HepG2 (cell line): ENCODE results near the gene PPP1R13B. TPM values are rescaled to one million over a fixed set of nuclear protein-coding genes. Genes with fewer than 3 reads are reported as not detected.

Source experiments
- ETV5 ChIP-seq: IDR thresholded peaks from 2 replicates; pipeline ENCODE4 v1.6.1; 2018; ENCODE audit warnings: missing biosample characterization, missing genetic modification reagents, inconsistent platforms, borderline replicate concordance
- MAZ ChIP-seq, 2 experiments: sonication (generic) in 1 of 2; formaldehyde crosslinking in 1 of 2; IDR thresholded peaks; 2 replicates each; pipeline versions ENCODE4 v1.5.0 to v1.6.1; 2012 to 2020; ENCODE audit warnings: low read depth in 2 of 2, mild to moderate bottlenecking in 2 of 2, borderline replicate concordance in 1 of 2, improper control_type of control experiment in 1 of 2, low read length in 1 of 2, missing genetic modification reagents in 1 of 2, moderate library complexity in 1 of 2
- NFKB2 ChIP-seq: sonication (generic); formaldehyde crosslinking; IDR thresholded peaks from 2 replicates; pipeline ENCODE4 v1.4.0; 2020; ENCODE audit warnings: missing genetic modification reagents, borderline replicate concordance
- PAX8 ChIP-seq: sonication (generic); formaldehyde crosslinking; IDR thresholded peaks from 2 replicates; pipeline ENCODE4 v1.8.0; 2022; ENCODE audit warnings: mild to moderate bottlenecking, missing genetic modification reagents, borderline replicate concordance
- SPEN ChIP-seq: sonication (generic); formaldehyde crosslinking; IDR thresholded peaks from 2 replicates; pipeline ENCODE4 v1.5.1; 2020; ENCODE audit warnings: low read depth, mild to moderate bottlenecking, missing genetic modification reagents
- ZNF136 ChIP-seq: sonication (generic); formaldehyde crosslinking; IDR thresholded peaks from 2 replicates; pipeline ENCODE4 v1.8.1; 2022; ENCODE audit warnings: low read depth, mild to moderate bottlenecking, moderate library complexity, missing genetic modification reagents
- ZNF616 ChIP-seq: sonication (generic); formaldehyde crosslinking; IDR thresholded peaks from 2 replicates; pipeline ENCODE4 v1.5.0; 2020; ENCODE audit warnings: low read depth, mild to moderate bottlenecking, missing genetic modification reagents
- ZNF784 ChIP-seq: sonication (generic); formaldehyde crosslinking; IDR thresholded peaks from 2 replicates; pipeline ENCODE4 v1.5.1; 2020; ENCODE audit warnings: missing genetic modification reagents, mild to moderate bottlenecking, borderline replicate concordance
- polyA plus RNA-seq, 8 experiments: library from polyadenylated mRNA; depleted of rRNA in 3 of 8; stranded (reverse) in 7 of 8; unstranded in 1 of 8; fragments of >200 nt; fragmentation: Illumina TruSeq in 4 of 8; extraction: Trizol in 4 of 8; gene quantifications; 2 replicates each; pipeline versions ENCODE4 v1.2.1 to v1.2.3, GENCODE V29; 2011 to 2016; ENCODE audit warnings: low read depth in 4 of 8, missing spikeins in 1 of 8, mixed read lengths in 1 of 8; ENCODE audit not compliant: insufficient read depth in 1 of 8
- total RNA-seq, 5 experiments: library from RNA; depleted of rRNA; stranded (reverse); fragments of >200 nt; fragmentation: Illumina TruSeq; extraction: Trizol; gene quantifications; 2 replicates each; pipeline ENCODE4 v1.2.3, GENCODE V29; 2016; ENCODE audit warnings: low read depth in 1 of 5
- TF ChIP-seq, protein P1 (sequence below): sonication (generic); formaldehyde crosslinking; IDR thresholded peaks from 2 replicates; pipeline ENCODE4 v1.8.1; 2022; ENCODE audit warnings: mild to moderate bottlenecking, missing genetic modification reagents

PPP1R13B gene
- total and polyA plus RNA-seq, 2 of the 13 experiments (the other 11 are each of a cell fraction or from before 2014, with no cell fraction given), result 4.6 to 9.4 TPM

- no peak for TF ChIP-seq MAZ (IDR thresholded peaks at IDR 0.05; ENCODE audit: borderline replicate concordance, low read depth, low read length)
- TF ChIP-seq MAZ (CRISPR knock-in tag; IDR thresholded peaks at IDR 0.05; ENCODE audit: low read depth), result no peak
- 0 out of 2 replicates have a peak, but pooled peaks have one; percentile 2 for TF ChIP-seq NFKB2 (CRISPR knock-in tag)
- TF ChIP-seq ZNF136 (CRISPR knock-in tag), result no peak
- TF ChIP-seq SPEN (CRISPR knock-in tag), result no peak
- TF ChIP-seq, protein P1, sequence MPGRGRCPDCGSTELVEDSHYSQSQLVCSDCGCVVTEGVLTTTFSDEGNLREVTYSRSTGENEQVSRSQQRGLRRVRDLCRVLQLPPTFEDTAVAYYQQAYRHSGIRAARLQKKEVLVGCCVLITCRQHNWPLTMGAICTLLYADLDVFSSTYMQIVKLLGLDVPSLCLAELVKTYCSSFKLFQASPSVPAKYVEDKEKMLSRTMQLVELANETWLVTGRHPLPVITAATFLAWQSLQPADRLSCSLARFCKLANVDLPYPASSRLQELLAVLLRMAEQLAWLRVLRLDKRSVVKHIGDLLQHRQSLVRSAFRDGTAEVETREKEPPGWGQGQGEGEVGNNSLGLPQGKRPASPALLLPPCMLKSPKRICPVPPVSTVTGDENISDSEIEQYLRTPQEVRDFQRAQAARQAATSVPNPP (CRISPR knock-in tag), result no peak
- no peak for TF ChIP-seq PAX8 (CRISPR knock-in tag)
- no peak for TF ChIP-seq ZNF784 (CRISPR knock-in tag)
- TF ChIP-seq ETV5 (CRISPR knock-in tag), result no peak
- TF ChIP-seq ZNF616 (CRISPR knock-in tag), result no peak
Observed at GRCh38 chr14:103869406-103870143, 22.2 kb upstream of the PPP1R13B start (continued).
